Suprapubic skin (tissue), 4 donors: ENCODE measurements around the gene C1QTNF6.

Source experiments
- CTCF ChIP-seq, 2 donors: fragments of 200-600 bp in 1 of 2; fragments of 450-650 bp in 1 of 2; sonication (generic) in 1 of 2; IDR thresholded peaks; one replicate each; pipeline ENCODE4 v1.5.1; 2016 to 2019; ENCODE audit warnings: antibody characterized with exemption in 2 of 2, mild to moderate bottlenecking in 1 of 2, moderate library complexity in 1 of 2
- POLR2A ChIP-seq, 2 donors: fragments of 450-650 bp; IDR thresholded peaks; one replicate each; pipeline ENCODE4 v1.6.1; 2017; ENCODE audit warnings: antibody characterized with exemption in 2 of 2, mild to moderate bottlenecking in 2 of 2, moderate library complexity in 2 of 2
- POLR2AphosphoS5 ChIP-seq, 3 donors: sonication (generic); formaldehyde crosslinking; IDR thresholded peaks; one replicate each; pipeline ENCODE4 v1.6.1; 2017; ENCODE audit warnings: antibody characterized with exemption in 3 of 3

GRCh38 chr22:37175414-37176281 is 12.4 kb downstream of the C1QTNF6 start:
- TF ChIP-seq CTCF (IDR thresholded peaks at IDR 0.05): no peak
- no peak for TF ChIP-seq POLR2AphosphoS5 (IDR thresholded peaks at IDR 0.05)
- no peak for TF ChIP-seq POLR2A (IDR thresholded peaks at IDR 0.05)
